GM12878 (cell line): ENCODE results near the gene SPINT1.

ENCODE experiments used
- BHLHE40 ChIP-seq, 2 experiments: fragments of 450-650 bp in 1 of 2; IDR thresholded peaks; 2 replicates each; pipeline ENCODE4 v1.6.1; 2011 to 2017; ENCODE audit warnings: low read depth in 2 of 2, borderline replicate concordance in 1 of 2, improper control_type of control experiment in 1 of 2, low read length in 1 of 2, mild to moderate bottlenecking in 1 of 2
- CREB1 ChIP-seq: IDR thresholded peaks from 2 replicates; pipeline ENCODE4 v1.6.1; 2012; ENCODE audit warnings: low read depth, mild to moderate bottlenecking, inconsistent platforms
- HDAC6 ChIP-seq: fragments of 200-600 bp; sonication (generic); IDR thresholded peaks from one replicate; pipeline ENCODE4 v1.8.0; 2017; ENCODE audit warnings: antibody characterized with exemption; ENCODE audit not compliant: unreplicated experiment
- TF ChIP-seq, protein P1 (sequence below), 3 experiments: IDR thresholded peaks in 2 of 3; conservative IDR thresholded peaks in 1 of 3; 2 replicates each; pipeline ENCODE4 v1.5.1; 2011; ENCODE audit warnings: low read depth in 3 of 3, low read length in 3 of 3, mild to moderate bottlenecking in 3 of 3, control low read depth in 2 of 3, moderate library complexity in 2 of 3, inconsistent platforms in 1 of 3, mixed read lengths in 1 of 3; ENCODE audit not compliant: control insufficient read depth in 2 of 3, insufficient read depth in 1 of 3; ENCODE audit errors: extremely low read depth in 1 of 3

DNA sequence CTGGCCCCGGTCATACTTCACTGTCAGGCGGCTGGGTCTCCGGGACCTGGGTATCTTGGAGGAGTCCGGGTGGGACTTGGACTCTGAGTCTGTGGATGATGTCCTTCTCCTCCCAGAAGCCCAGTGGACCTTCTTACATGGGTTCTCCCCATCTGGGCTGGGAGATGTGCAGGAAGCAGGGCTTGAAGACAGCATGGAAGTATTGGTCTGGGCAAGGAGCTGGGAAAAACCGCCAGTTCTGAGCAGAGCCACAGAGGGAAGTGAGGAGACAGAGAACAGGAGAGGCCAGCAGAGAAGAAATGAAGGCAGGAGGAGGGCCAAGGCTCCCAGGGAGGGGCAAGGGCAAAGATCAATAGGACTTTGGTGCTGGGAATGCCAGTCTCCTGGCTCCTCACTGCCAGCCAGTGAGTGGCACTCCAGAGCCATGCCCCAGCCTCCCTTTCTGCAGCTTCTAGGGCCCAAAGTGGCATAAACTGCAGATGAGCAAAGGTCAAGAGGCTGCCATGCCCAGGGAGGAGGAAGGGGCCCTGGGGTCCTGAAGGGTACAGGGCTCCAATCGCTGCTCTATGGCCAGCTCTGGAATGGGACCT is 15.3 kb upstream of the SPINT1 start, which contains the start of gene PPP1R14D:
- TF ChIP-seq HDAC6 (no peak), CREB1 (no peak), BHLHE40 (IDR thresholded peaks at IDR 0.05; ENCODE audit: borderline replicate concordance in 1 of 2, low read depth in 2 of 2, low read length in 1 of 2) (no peak)
- TF ChIP-seq, protein P1, sequence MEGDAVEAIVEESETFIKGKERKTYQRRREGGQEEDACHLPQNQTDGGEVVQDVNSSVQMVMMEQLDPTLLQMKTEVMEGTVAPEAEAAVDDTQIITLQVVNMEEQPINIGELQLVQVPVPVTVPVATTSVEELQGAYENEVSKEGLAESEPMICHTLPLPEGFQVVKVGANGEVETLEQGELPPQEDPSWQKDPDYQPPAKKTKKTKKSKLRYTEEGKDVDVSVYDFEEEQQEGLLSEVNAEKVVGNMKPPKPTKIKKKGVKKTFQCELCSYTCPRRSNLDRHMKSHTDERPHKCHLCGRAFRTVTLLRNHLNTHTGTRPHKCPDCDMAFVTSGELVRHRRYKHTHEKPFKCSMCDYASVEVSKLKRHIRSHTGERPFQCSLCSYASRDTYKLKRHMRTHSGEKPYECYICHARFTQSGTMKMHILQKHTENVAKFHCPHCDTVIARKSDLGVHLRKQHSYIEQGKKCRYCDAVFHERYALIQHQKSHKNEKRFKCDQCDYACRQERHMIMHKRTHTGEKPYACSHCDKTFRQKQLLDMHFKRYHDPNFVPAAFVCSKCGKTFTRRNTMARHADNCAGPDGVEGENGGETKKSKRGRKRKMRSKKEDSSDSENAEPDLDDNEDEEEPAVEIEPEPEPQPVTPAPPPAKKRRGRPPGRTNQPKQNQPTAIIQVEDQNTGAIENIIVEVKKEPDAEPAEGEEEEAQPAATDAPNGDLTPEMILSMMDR (IDR thresholded peaks at IDR 0.05 in 2 of 3, conservative IDR thresholded peaks at IDR 0.05 in 1 of 3; ENCODE audit: control insufficient read depth in 2 of 3, extremely low read depth in 1 of 3, insufficient read depth in 1 of 3, low read depth in 3 of 3, low read length in 3 of 3): no peak
